ENCODE results near the gene HHAT. TPM values are rescaled to one million over a fixed set of nuclear protein-coding genes. Genes with fewer than 3 reads are reported as not detected.

The HHAT gene
- polyA plus RNA-seq, 1 experiment, result 4.8 TPM

GRCh38 chr1:210594605-210595004, 265.9 kb downstream of the HHAT start:
- CTCF ChIA-PET, result interaction anchor here (1.2 kb wide), 1 partner anchor 188 kb away, joined by 4 read pairs; no protein-coding TSS in a partner anchor

GRCh38 chr1:210596641-210597040, 267.9 kb downstream of the HHAT start:
- no peaks in the 10 kb centered on the region for H3K9me3 ChIP-seq (ENCODE audit: control insufficient read depth, insufficient read depth, low read length)
- no peak for DNase-seq (ENCODE audit: low read depth, low spot score)
- H3K27me3 ChIP-seq (ENCODE audit: control insufficient read depth, insufficient read depth, low read length), result no peaks in the 10 kb centered on the region
- ChIA-PET CTCF (no interaction called here), POLR2A (interaction anchor here (1.1 kb wide), 1 partner anchor 157 kb away, joined by 3 read pairs; no protein-coding TSS in a partner anchor)
- no peak overlapping the region for H3K4me3 ChIP-seq (ENCODE audit: low read depth, low read length)
- no peak for TF ChIP-seq CTCF (IDR thresholded peaks at IDR 0.05; ENCODE audit: low read depth, low read length)
- H3K27ac ChIP-seq (ENCODE audit: low read depth, low read length), result no peak overlapping the region

More at GRCh38 chr1:210594605-210595004, 265.9 kb downstream of the HHAT start:
- POLR2A ChIA-PET, result no interaction called here
- no peaks in the 10 kb centered on the region for H3K9me3 ChIP-seq (ENCODE audit: control insufficient read depth, insufficient read depth, low read length)
- TF ChIP-seq CTCF (IDR thresholded peaks at IDR 0.05; ENCODE audit: low read depth, low read length), result no peak
- no peak for DNase-seq (ENCODE audit: low read depth, low spot score)
- H3K27ac ChIP-seq (ENCODE audit: low read depth, low read length), result no peak overlapping the region
- no peaks in the 10 kb centered on the region for H3K27me3 ChIP-seq (ENCODE audit: control insufficient read depth, insufficient read depth, low read length)
- H3K4me3 ChIP-seq (ENCODE audit: low read depth, low read length), result no peak overlapping the region

- Histone ChIP-seq H3K27ac (ENCODE audit: low read depth, low read length) (peak overlapping the region; percentile 100), H3K4me3 (ENCODE audit: low read depth, low read length) (no peak overlapping the region), H3K27me3 (ENCODE audit: control insufficient read depth, insufficient read depth, low read length) (no peaks in the 10 kb centered on the region), H3K9me3 (ENCODE audit: control insufficient read depth, insufficient read depth, low read length) (no peaks in the 10 kb centered on the region)
- 0 out of 2 replicates have a peak, but pooled peaks have one; percentile 1 for TF ChIP-seq CTCF (IDR thresholded peaks at IDR 0.05; ENCODE audit: low read depth, low read length)
- peak; percentile 85 for DNase-seq (ENCODE audit: low read depth, low spot score)
- CTCF ChIA-PET, result interaction anchor here (0.6 to 3.5 kb wide), 5 partner anchors 14 to 537 kb away, joined by 3 to 26 read pairs (median 6); partner anchors contain the start of gene KCNH1
- POLR2A ChIA-PET, result interaction anchor here (0.6 to 1.1 kb wide), 2 partner anchors 81 to 158 kb away, joined by 3 to 7 read pairs; no protein-coding TSS in a partner anchor
Measured at GRCh38 chr1:210597555-210598134, 268.9 kb downstream of the HHAT start.

- peak; percentile 92 for DNase-seq (ENCODE audit: low read depth, low spot score)
- ChIA-PET POLR2A (interaction anchor here (0.6 kb wide), 1 partner anchor 82 kb away, joined by 7 read pairs; no protein-coding TSS in a partner anchor), CTCF (interaction anchor here (0.6 to 3.5 kb wide), 5 partner anchors 14 to 536 kb away, joined by 3 to 26 read pairs (median 6); partner anchors contain the start of gene KCNH1)
- H3K27me3 ChIP-seq (ENCODE audit: control insufficient read depth, insufficient read depth, low read length), result no peaks in the 10 kb centered on the region
- no peak for TF ChIP-seq CTCF (IDR thresholded peaks at IDR 0.05; ENCODE audit: low read depth, low read length)
- H3K4me3 ChIP-seq (ENCODE audit: low read depth, low read length), result no peak overlapping the region
- H3K27ac ChIP-seq (ENCODE audit: low read depth, low read length), result peak overlapping the region; percentile 100
- no peaks in the 10 kb centered on the region for H3K9me3 ChIP-seq (ENCODE audit: control insufficient read depth, insufficient read depth, low read length)
Measured at GRCh38 chr1:210598135-210598652, 269.5 kb downstream of the HHAT start.
